ENCODE results near the gene SLC17A5. TPM values are rescaled to one million over a fixed set of nuclear protein-coding genes. Genes with fewer than 3 reads are reported as not detected.

The SLC17A5 gene
- total and polyA plus RNA-seq, 2 donors from 2014 or later = 15.5 to 18.2 TPM

DNA sequence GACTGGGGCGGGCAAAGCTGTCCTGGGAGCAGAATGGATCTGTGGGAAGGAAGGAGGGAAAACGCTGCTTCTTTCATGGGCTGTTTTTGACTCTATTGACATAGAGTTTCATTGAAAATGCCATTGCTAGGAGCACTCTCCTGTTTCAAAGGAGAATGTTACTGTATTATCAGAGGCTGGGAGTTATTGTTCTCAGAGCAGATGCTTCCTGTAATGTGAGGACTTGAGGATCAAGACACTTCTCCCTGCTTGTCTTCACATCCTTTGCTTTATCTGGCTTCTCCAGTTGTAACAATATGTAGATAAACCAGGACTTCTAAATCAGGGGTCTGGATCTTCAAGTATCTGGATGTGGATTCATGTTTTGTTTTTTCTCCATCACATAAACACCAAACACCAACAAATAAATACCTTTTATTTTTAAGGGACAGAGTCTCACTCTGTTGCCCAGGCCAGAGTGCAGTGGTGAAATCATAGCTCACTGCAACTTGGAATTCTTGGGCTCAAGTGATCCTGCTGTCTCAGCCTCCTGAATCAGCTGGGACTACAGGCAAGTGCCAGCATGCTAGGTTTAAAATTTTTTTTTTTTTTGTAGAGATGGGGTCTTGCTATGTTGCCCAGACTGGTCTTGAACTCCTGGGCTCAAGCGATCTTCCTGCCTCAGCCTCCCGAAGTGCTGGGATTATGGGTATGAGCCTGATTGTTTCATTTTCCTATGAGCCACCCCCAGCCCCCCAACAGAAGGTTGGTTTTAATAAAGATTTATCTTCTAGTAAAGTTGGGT lies 46.1 kb upstream of the SLC17A5 start:
- DNase-seq (peak in 1 of 5 donors; percentile 43), FAIRE-seq (no peak)
- no peak overlapping the region for H3K4me3 ChIP-seq (ENCODE audit: low read length in 3 of 3)
- intact Hi-C loops (cut with DNase I) = no loop called here
- no peak overlapping the region for H3K27ac ChIP-seq (ENCODE audit: low read depth in 2 of 2, low read length in 2 of 2)
- no peaks in the 10 kb centered on the region for H3K27me3 ChIP-seq (ENCODE audit: control insufficient read depth, insufficient read depth, low read length)
- H3K4me1 ChIP-seq (ENCODE audit: control insufficient read depth in 2 of 3, insufficient read depth in 2 of 3, low read depth in 1 of 3, low read length in 3 of 3) = no peaks in the 10 kb centered on the region
- no peak overlapping the region for H3K9ac ChIP-seq (ENCODE audit: low read length in 3 of 3)
- H3K36me3 ChIP-seq (ENCODE audit: control insufficient read depth in 2 of 3, insufficient read depth in 3 of 3, low read length in 3 of 3) = no peaks in the 10 kb centered on the region
- TF ChIP-seq, protein P1, sequence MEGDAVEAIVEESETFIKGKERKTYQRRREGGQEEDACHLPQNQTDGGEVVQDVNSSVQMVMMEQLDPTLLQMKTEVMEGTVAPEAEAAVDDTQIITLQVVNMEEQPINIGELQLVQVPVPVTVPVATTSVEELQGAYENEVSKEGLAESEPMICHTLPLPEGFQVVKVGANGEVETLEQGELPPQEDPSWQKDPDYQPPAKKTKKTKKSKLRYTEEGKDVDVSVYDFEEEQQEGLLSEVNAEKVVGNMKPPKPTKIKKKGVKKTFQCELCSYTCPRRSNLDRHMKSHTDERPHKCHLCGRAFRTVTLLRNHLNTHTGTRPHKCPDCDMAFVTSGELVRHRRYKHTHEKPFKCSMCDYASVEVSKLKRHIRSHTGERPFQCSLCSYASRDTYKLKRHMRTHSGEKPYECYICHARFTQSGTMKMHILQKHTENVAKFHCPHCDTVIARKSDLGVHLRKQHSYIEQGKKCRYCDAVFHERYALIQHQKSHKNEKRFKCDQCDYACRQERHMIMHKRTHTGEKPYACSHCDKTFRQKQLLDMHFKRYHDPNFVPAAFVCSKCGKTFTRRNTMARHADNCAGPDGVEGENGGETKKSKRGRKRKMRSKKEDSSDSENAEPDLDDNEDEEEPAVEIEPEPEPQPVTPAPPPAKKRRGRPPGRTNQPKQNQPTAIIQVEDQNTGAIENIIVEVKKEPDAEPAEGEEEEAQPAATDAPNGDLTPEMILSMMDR (IDR thresholded peaks at IDR 0.05; ENCODE audit: borderline replicate concordance, extremely low read depth, insufficient read depth) = no peak
- no peaks in the 10 kb centered on the region for H3K9me3 ChIP-seq (ENCODE audit: control insufficient read depth in 2 of 3, insufficient read depth in 1 of 3, low read length in 3 of 3)

DNA sequence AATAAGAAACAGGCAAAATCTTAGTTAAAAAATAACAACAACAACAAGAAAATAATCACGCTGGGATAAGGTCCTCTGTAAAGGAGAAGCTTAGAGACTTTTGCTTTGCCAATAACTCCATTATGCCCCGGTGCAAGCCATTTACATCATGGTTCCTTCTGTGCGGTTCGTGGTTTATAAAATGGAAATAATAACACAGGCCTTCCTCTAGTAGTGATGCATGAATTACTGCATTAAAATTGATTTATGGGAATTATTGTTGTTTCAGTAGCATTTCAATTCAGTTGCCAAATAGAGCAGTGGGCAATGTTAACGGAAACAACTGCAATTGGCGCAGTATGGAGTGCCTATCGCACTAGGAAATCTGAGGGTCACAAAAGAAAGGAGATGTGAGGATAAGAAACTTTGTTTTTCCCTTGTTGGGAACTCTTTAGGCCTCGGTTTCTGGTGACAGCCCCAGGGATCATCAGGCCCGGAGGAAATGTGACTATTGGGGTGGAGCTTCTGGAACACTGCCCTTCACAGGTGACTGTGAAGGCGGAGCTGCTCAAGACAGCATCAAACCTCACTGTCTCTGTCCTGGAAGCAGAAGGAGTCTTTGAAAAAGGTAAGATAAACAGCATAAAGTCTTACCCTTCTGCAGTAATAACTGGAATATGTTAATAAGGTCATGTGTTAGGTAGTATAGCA lies 43.3 kb upstream of the SLC17A5 start:
- H3K9ac ChIP-seq (ENCODE audit: low read length in 3 of 3) = no peak overlapping the region
- H3K4me1 ChIP-seq (ENCODE audit: control insufficient read depth in 2 of 3, insufficient read depth in 2 of 3, low read depth in 1 of 3, low read length in 3 of 3) = no peaks in the 10 kb centered on the region
- no peaks in the 10 kb centered on the region for H3K36me3 ChIP-seq (ENCODE audit: control insufficient read depth in 2 of 3, insufficient read depth in 3 of 3, low read length in 3 of 3)
- TF ChIP-seq, protein P1 (IDR thresholded peaks at IDR 0.05; ENCODE audit: borderline replicate concordance, extremely low read depth, insufficient read depth) = no peak
- FAIRE-seq (no peak), DNase-seq (no peak)
- no peak overlapping the region for H3K27ac ChIP-seq (ENCODE audit: low read depth in 2 of 2, low read length in 2 of 2)
- intact Hi-C loops (cut with DNase I) = no loop called here
- peak overlapping the region in 1 of 3 donors; percentile 71 for H3K4me3 ChIP-seq (ENCODE audit: low read length in 3 of 3)
- no peaks in the 10 kb centered on the region for H3K27me3 ChIP-seq (ENCODE audit: control insufficient read depth, insufficient read depth, low read length)
- H3K9me3 ChIP-seq (ENCODE audit: control insufficient read depth in 2 of 3, insufficient read depth in 1 of 3, low read length in 3 of 3) = no peaks in the 10 kb centered on the region

DNA sequence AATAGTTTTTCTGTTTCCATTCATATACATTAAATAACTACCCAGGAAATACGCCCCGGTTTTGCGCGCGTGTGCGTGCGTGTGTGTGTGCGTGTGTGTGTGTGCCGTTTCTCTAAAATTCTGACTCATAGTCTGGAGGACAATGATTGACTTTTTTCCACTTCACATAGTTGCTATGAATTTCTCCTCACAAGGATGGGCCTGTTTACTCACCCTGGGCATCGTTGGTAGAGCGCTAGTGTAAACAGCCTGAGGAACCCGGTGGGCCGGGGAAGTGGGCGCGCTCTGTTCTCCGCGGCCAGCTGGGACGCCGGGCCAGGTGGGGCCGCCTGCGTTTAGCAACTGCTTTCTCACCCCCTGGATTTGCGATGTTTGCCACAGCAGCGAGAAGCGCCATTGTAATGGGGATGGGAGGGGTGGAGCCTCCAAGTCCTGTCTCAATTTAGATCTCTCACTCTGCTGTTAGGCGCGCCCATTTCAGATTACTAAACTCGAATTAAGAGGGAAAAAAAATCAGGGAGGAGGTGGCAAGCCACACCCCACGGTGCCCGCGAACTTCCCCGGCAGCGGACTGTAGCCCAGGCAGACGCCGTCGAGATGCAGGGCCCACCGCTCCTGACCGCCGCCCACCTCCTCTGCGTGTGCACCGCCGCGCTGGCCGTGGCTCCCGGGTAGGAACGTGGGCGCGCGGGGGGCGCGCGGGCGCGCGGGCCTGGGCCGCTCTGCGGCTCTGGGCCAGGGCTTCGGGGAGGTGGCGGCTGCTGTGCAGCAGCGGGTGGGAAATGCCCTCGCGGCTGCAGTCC lies 42.0 kb upstream of the SLC17A5 start, which contains the start of gene CD109:
CD109 (plus strand) TSS at position 585 of the 803 bp plus-strand sequence; CDS start at position 598, 13 bp downstream.
- H3K9me3 ChIP-seq (ENCODE audit: control insufficient read depth in 2 of 3, insufficient read depth in 1 of 3, low read length in 3 of 3) = no peaks in the 10 kb centered on the region

More for the DNA sequence above, 42.0 kb upstream of the SLC17A5 start, which contains the start of gene CD109:
- Histone ChIP-seq H3K9ac (ENCODE audit: low read length in 3 of 3) (peak within 1 kb of the TSS; percentile 6 to 60 (median 51)), H3K27ac (ENCODE audit: low read depth in 2 of 2, low read length in 2 of 2) (peak within 1 kb of the TSS in 1 of 2 donors; percentile 23), H3K36me3 (ENCODE audit: control insufficient read depth in 2 of 3, insufficient read depth in 3 of 3, low read length in 3 of 3) (no peaks in the 10 kb centered on the region), H3K4me3 (ENCODE audit: low read length in 3 of 3) (peak within 1 kb of the TSS; percentile 64 to 71 (median 64)), H3K4me1 (ENCODE audit: control insufficient read depth in 2 of 3, insufficient read depth in 2 of 3, low read depth in 1 of 3, low read length in 3 of 3) (no peaks in the 10 kb centered on the region), H3K27me3 (ENCODE audit: control insufficient read depth, insufficient read depth, low read length) (no peaks in the 10 kb centered on the region)
- TF ChIP-seq, protein P1 (IDR thresholded peaks at IDR 0.05; ENCODE audit: borderline replicate concordance, extremely low read depth, insufficient read depth) = no peak
- DNase-seq (peak; percentile 60 to 78 (median 71)), FAIRE-seq (no peak)
- intact Hi-C loops (cut with DNase I) = no loop called here

Data from kidney (tissue), 14 donors.